ENCODE measurements around the gene BACH2.

DNA sequence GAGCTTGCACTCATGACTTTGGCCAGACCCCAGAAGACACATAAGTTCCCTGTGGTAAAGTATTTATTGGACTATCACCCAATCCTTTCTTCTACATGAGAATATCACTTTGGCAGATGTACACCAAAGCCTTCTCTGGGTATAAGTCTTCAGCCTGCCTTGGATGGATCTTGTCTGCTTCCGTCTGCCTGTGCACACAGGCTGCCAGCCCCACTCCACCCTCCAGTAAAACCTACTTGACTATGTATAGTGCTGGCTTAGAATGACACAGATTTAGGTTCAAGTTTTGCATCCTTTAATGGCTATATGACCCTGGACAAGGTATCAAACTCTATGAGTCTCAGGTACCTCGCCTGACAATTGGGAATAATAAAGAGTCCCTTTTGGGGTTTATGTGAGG lies 63.4 kb downstream of the BACH2 start:
- no peak for TF ChIP-seq EGR1 (IDR thresholded peaks at IDR 0.05; ENCODE audit: borderline replicate concordance in 1 of 2, low read depth in 2 of 2, low read length in 2 of 2)
- TF ChIP-seq, protein P1, sequence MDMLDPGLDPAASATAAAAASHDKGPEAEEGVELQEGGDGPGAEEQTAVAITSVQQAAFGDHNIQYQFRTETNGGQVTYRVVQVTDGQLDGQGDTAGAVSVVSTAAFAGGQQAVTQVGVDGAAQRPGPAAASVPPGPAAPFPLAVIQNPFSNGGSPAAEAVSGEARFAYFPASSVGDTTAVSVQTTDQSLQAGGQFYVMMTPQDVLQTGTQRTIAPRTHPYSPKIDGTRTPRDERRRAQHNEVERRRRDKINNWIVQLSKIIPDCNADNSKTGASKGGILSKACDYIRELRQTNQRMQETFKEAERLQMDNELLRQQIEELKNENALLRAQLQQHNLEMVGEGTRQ (IDR thresholded peaks at IDR 0.05; ENCODE audit: borderline replicate concordance, low read depth, low read length): no peak
- TF ChIP-seq CTCF (IDR thresholded peaks at IDR 0.05 in 2 of 3, conservative IDR thresholded peaks at IDR 0.05 in 1 of 3; ENCODE audit: control insufficient read depth in 2 of 3, extremely low read depth in 1 of 3, insufficient read depth in 1 of 3, low read depth in 3 of 3, low read length in 3 of 3): no peak
- TF ChIP-seq, protein P2, sequence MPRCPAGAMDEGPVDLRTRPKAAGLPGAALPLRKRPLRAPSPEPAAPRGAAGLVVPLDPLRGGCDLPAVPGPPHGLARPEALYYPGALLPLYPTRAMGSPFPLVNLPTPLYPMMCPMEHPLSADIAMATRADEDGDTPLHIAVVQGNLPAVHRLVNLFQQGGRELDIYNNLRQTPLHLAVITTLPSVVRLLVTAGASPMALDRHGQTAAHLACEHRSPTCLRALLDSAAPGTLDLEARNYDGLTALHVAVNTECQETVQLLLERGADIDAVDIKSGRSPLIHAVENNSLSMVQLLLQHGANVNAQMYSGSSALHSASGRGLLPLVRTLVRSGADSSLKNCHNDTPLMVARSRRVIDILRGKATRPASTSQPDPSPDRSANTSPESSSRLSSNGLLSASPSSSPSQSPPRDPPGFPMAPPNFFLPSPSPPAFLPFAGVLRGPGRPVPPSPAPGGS (IDR thresholded peaks at IDR 0.05; ENCODE audit: borderline replicate concordance, insufficient read depth, low read depth, low read length, poor library complexity, severe bottlenecking): no peak
- no peak for TF ChIP-seq SIN3A (IDR thresholded peaks at IDR 0.05; ENCODE audit: low read depth, low read length)
- no peak for TF ChIP-seq E2F4 (IDR thresholded peaks at IDR 0.05; ENCODE audit: low read depth, low read length)
- no peak for TF ChIP-seq ESRRA (IDR thresholded peaks at IDR 0.05; ENCODE audit: low read length)
- TF ChIP-seq, protein P3, sequence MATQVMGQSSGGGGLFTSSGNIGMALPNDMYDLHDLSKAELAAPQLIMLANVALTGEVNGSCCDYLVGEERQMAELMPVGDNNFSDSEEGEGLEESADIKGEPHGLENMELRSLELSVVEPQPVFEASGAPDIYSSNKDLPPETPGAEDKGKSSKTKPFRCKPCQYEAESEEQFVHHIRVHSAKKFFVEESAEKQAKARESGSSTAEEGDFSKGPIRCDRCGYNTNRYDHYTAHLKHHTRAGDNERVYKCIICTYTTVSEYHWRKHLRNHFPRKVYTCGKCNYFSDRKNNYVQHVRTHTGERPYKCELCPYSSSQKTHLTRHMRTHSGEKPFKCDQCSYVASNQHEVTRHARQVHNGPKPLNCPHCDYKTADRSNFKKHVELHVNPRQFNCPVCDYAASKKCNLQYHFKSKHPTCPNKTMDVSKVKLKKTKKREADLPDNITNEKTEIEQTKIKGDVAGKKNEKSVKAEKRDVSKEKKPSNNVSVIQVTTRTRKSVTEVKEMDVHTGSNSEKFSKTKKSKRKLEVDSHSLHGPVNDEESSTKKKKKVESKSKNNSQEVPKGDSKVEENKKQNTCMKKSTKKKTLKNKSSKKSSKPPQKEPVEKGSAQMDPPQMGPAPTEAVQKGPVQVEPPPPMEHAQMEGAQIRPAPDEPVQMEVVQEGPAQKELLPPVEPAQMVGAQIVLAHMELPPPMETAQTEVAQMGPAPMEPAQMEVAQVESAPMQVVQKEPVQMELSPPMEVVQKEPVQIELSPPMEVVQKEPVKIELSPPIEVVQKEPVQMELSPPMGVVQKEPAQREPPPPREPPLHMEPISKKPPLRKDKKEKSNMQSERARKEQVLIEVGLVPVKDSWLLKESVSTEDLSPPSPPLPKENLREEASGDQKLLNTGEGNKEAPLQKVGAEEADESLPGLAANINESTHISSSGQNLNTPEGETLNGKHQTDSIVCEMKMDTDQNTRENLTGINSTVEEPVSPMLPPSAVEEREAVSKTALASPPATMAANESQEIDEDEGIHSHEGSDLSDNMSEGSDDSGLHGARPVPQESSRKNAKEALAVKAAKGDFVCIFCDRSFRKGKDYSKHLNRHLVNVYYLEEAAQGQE (IDR thresholded peaks at IDR 0.05; ENCODE audit: low read depth, low read length): no peak
- TF ChIP-seq BACH1 (IDR thresholded peaks at IDR 0.05; ENCODE audit: borderline replicate concordance): no peak
- no peak for TF ChIP-seq DPF2 (IDR thresholded peaks at IDR 0.05)
- TF ChIP-seq TCF7 (IDR thresholded peaks at IDR 0.05; ENCODE audit: borderline replicate concordance): no peak
- no peak for TF ChIP-seq POLR2A (IDR thresholded peaks at IDR 0.05; ENCODE audit: low read depth, low read length)
